Endothelial cell of umbilical vein (primary cell): Measurements from ENCODE around the gene RUBCN. TPM values are rescaled to one million over a fixed set of nuclear protein-coding genes. Genes with fewer than 3 reads are reported as not detected.

Experiments
- BruUV-seq: library from RNA; stranded (reverse); fragments of 400-500 nt; replicated peaks from 2 replicates; lab custom pipeline; 2021; lab: Mats Ljungman, UMichigan
- CTCF ChIA-PET: fragments of 300-600, 350-600 bp; sonication (Branson Sonifier 250); formaldehyde crosslinking; loops from one replicate; lab custom pipeline; 2021; ENCODE audit warnings: antibody characterized with exemption, inconsistent platforms; lab: Charles Lee
- POLR2A ChIA-PET: fragments of 300-600, 350-600 bp; sonication (Branson Sonifier 250); formaldehyde crosslinking; loops from one replicate; lab custom pipeline; 2021; ENCODE audit warnings: antibody characterized with exemption, inconsistent platforms; lab: Charles Lee
- DNase-seq: peaks from one replicate; pipeline ENCODE4 v3.0.0-alpha.2; 2011; ENCODE audit warnings: low read depth, low spot score
- FAIRE-seq: peaks from 2 replicates; lab custom pipeline; 2011; peaks lifted over from hg19 to GRCh38; lab: Jason Lieb, UNC
- H2AFZ ChIP-seq: 2 replicates; pipeline ENCODE4 v1.6.0; 2012; ENCODE audit warnings: low read depth, low read length, control low read depth, inconsistent platforms
- H3K27ac ChIP-seq: 2 replicates; pipeline ENCODE4 v1.5.1; 2011; ENCODE audit warnings: low read depth, mild to moderate bottlenecking, control low read depth, low read length, moderate library complexity; ENCODE audit not compliant: insufficient read depth
- H3K27me3 ChIP-seq, 2 experiments: 2 replicates each; pipeline versions ENCODE4 v1.6.0 to v1.6.1; 2011; ENCODE audit warnings: low read length in 2 of 2, mixed read lengths in 1 of 2; ENCODE audit not compliant: control insufficient read depth in 2 of 2, insufficient read depth in 2 of 2
- H3K36me3 ChIP-seq, 2 experiments: 2 replicates in 1 of 2; 3 replicates in 1 of 2; pipeline ENCODE4 v1.5.1; 2011; ENCODE audit warnings: low read length in 2 of 2, mild to moderate bottlenecking in 1 of 2, moderate library complexity in 1 of 2; ENCODE audit not compliant: control insufficient read depth in 2 of 2, insufficient read depth in 2 of 2; ENCODE audit errors: extremely low read depth in 1 of 2
- H3K4me1 ChIP-seq: 3 replicates; pipeline ENCODE4 v1.5.1; 2011; ENCODE audit warnings: mild to moderate bottlenecking, low read length; ENCODE audit not compliant: control insufficient read depth, insufficient read depth; ENCODE audit errors: extremely low read depth
- H3K4me2 ChIP-seq: 2 replicates; pipeline ENCODE4 v1.6.1; 2011; ENCODE audit warnings: low read length, control low read depth, mixed read lengths; ENCODE audit not compliant: insufficient read depth
- H3K4me3 ChIP-seq, 3 experiments: fragments of 200-600 bp in 1 of 3; sonication (generic), shearing (Covaris generic) in 1 of 3; replicated peaks in 1 of 3; 2 replicates each; pipeline ENCODE4 v1.5.1; 2011 to 2016; ENCODE audit warnings: control low read depth in 3 of 3, low read length in 3 of 3, mild to moderate bottlenecking in 2 of 3, inconsistent platforms in 1 of 3, low read depth in 1 of 3, moderate library complexity in 1 of 3; ENCODE audit not compliant: insufficient read depth in 1 of 3
- H3K79me2 ChIP-seq: 2 replicates; pipeline ENCODE4 v1.6.0; 2012; ENCODE audit warnings: low read length, inconsistent platforms; ENCODE audit not compliant: control insufficient read depth, insufficient read depth
- H3K9ac ChIP-seq: replicated peaks from 2 replicates; pipeline ENCODE3; 2011; ENCODE audit warnings: low read length, control low read depth; ENCODE audit not compliant: insufficient read depth; ENCODE audit errors: extremely low read depth
- H3K9me1 ChIP-seq: replicated peaks from 3 replicates; pipeline ENCODE4 v1.6.0; 2011; ENCODE audit warnings: mild to moderate bottlenecking, low read length; ENCODE audit not compliant: control insufficient read depth, insufficient read depth; ENCODE audit errors: extremely low read depth
- H3K9me3 ChIP-seq: replicated peaks from 2 replicates; pipeline ENCODE4 v1.5.1; 2012; ENCODE audit warnings: low read length, inconsistent platforms; ENCODE audit not compliant: control insufficient read depth, insufficient read depth
- H4K20me1 ChIP-seq: replicated peaks from 2 replicates; pipeline ENCODE3; 2011; ENCODE audit warnings: mild to moderate bottlenecking, low read length; ENCODE audit not compliant: control insufficient read depth, insufficient read depth; ENCODE audit errors: extremely low read depth
- CTCF ChIP-seq, 2 donors: IDR thresholded peaks; 1 replicate in 1 of 2; 2 replicates in 1 of 2; pipeline ENCODE4 v1.5.1; 2011; ENCODE audit warnings: low read length in 2 of 2, mild to moderate bottlenecking in 2 of 2, moderate library complexity in 2 of 2, control low read depth in 1 of 2, inconsistent platforms in 1 of 2, low read depth in 1 of 2; ENCODE audit not compliant: insufficient read depth in 1 of 2; ENCODE audit errors: extremely low read depth in 1 of 2
- EZH2 ChIP-seq: IDR thresholded peaks from 2 replicates; pipeline ENCODE4 v1.6.1; 2012; ENCODE audit warnings: borderline replicate concordance, low read depth, mild to moderate bottlenecking, moderate library complexity, low read length, inconsistent platforms; ENCODE audit not compliant: severe bottlenecking
- FOS ChIP-seq: IDR thresholded peaks from 2 replicates; pipeline ENCODE4 v1.6.1; 2011; ENCODE audit warnings: mild to moderate bottlenecking, low read length, moderate library complexity, borderline replicate concordance; ENCODE audit not compliant: insufficient read depth
- GATA2 ChIP-seq: IDR thresholded peaks from 2 replicates; pipeline ENCODE4 v1.7.0; 2011; ENCODE audit warnings: low read depth, mild to moderate bottlenecking, moderate library complexity, mixed read lengths, low read length; ENCODE audit not compliant: insufficient read length, insufficient read depth
- JUN ChIP-seq: IDR thresholded peaks from 2 replicates; pipeline ENCODE4 v1.6.1; 2011; ENCODE audit warnings: borderline replicate concordance, low read depth; ENCODE audit not compliant: insufficient read length, insufficient read depth
- MYC ChIP-seq: IDR thresholded peaks from one replicate; pipeline ENCODE4 v1.6.1; 2011; ENCODE audit warnings: mild to moderate bottlenecking, low read depth, low read length
- POLR2A ChIP-seq: IDR thresholded peaks from 2 replicates; pipeline ENCODE4 v1.6.1; 2012; ENCODE audit warnings: low read depth, mild to moderate bottlenecking, control low read depth, low read length
- POLR2AphosphoS5 ChIP-seq: IDR thresholded peaks from 2 replicates; pipeline ENCODE4 v1.6.1; 2012; ENCODE audit warnings: low read depth, mild to moderate bottlenecking, control low read depth, low read length, moderate library complexity; ENCODE audit not compliant: insufficient read depth
- dilution Hi-C: fragments of 300-500 bp; cut with MboI; formaldehyde crosslinking; loops from one replicate; pipeline ENCODE4 v1.15.0; 2019; ENCODE audit warnings: low sequenced_read_pairs; ENCODE audit not compliant: extremely low pct_ligation_motif_present
- intact Hi-C: fragments of 100-400 bp; cut with micrococcal nuclease; formaldehyde crosslinking; loops from one replicate; pipeline ENCODE4 v1.10.0; 2022
- polyA plus RNA-seq, 4 experiments: library from polyadenylated mRNA; depleted of rRNA in 3 of 4; stranded (reverse) in 3 of 4; unstranded in 1 of 4; fragments of >200 nt; gene quantifications; 2 replicates each; pipeline versions ENCODE4 v1.2.1 to v1.2.3, GENCODE V29; 2011 to 2012; ENCODE audit warnings: missing spikeins in 1 of 4
- total RNA-seq: library from RNA; stranded (reverse); gene quantifications from 2 replicates; pipeline ENCODE4 v1.2.3, GENCODE V29; 2021
- TF ChIP-seq, protein P1 (sequence below): IDR thresholded peaks from 2 replicates; pipeline ENCODE4 v1.6.1; 2011; ENCODE audit not compliant: insufficient read depth, insufficient read length

RUBCN gene
- total and polyA plus RNA-seq, 2 donors (not counting 3 experiments of a cell fraction or from before 2014, with no cell fraction given): 15.0 to 25.8 TPM

DNA sequence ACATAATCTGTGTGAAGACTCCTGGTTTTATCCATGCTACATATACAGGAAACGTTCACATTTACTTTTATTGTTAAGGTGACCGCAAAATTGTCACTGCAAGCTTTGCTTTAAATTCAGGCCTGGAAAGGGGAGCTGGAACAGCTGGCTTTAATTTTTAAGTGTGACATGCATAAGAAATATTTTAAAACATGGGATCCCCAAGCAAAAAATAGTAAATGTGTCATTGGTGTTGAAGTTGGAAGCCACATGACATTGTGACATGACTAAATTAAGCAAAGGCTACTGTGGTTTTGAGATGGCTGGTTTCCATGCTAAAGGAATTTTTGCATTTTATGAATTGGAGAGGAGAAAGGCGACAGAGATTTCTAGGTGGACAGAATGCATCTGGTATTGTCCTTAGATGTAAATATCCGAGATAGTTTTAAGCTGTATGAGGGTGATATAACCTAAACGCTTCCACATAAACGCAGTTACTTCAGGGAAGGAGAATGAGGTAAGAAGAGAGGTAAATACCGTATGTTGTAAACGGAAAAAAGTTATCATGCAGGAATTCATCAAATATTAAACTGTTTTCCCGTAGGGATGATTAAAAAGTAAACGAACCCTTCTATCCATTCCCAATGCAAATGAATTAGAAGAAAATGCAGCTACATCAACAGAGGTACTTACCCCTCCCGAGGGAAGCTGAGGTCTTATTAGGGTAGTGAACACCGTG lies 12.1 kb upstream of the RUBCN start:
- peaks cover 13% of the 10 kb centered on the region for H3K4me1 ChIP-seq
- BruUV-seq: no TSS peak
- DNase-seq (no peak), FAIRE-seq (no peak)
- peak overlapping the region; percentile 17 for H3K4me2 ChIP-seq
- intact Hi-C loops (loop anchor here (1.0 kb wide), 2 partner anchors 11 to 43 kb away; partner anchors contain the start of gene LRCH3), dilution Hi-C loops (no loop called here)
- H3K4me3 ChIP-seq: peak overlapping the region in 2 of 3 experiments; percentile 39 to 62
- H2AFZ ChIP-seq: peak overlapping the region; percentile 45
- H3K79me2 ChIP-seq: peaks cover 28% of the 10 kb centered on the region
- ChIA-PET CTCF (interaction anchor here (0.9 to 1.6 kb wide), 6 partner anchors 8 to 45 kb away, joined by 3 to 5 read pairs (median 4); partner anchors contain the start of gene RUBCN), POLR2A (interaction anchor here (0.5 kb wide), 1 partner anchor 27 kb away, joined by 4 read pairs; no protein-coding TSS in a partner anchor)
- no peaks in the 10 kb centered on the region for H3K9me3 ChIP-seq
- peaks cover 4% of the 10 kb centered on the region for H4K20me1 ChIP-seq
- no peaks in the 10 kb centered on the region for H3K9me1 ChIP-seq
- H3K36me3 ChIP-seq: no peaks in the 10 kb centered on the region
- no peaks in the 10 kb centered on the region for H3K27me3 ChIP-seq
- no peak overlapping the region for H3K9ac ChIP-seq
- no peak for TF ChIP-seq JUN
- TF ChIP-seq POLR2AphosphoS5: no peak
- H3K27ac ChIP-seq: no peak overlapping the region

GRCh38 chr3:197746801-197747237 lies 10.1 kb upstream of the RUBCN start:
- BruUV-seq: no TSS peak
- peaks cover 11% of the 10 kb centered on the region for H3K79me2 ChIP-seq
- peaks cover 9% of the 10 kb centered on the region for H3K4me1 ChIP-seq
- H2AFZ ChIP-seq: no peak overlapping the region
- H3K9ac ChIP-seq: no peak overlapping the region
- no peaks in the 10 kb centered on the region for H3K9me1 ChIP-seq
- dilution Hi-C loops (no loop called here), intact Hi-C loops (no loop called here)
- CTCF ChIA-PET: interaction anchor here (1.3 to 1.4 kb wide), 2 partner anchors 10 to 32 kb away, joined by 3 read pairs; partner anchors contain the start of gene RUBCN
- H3K9me3 ChIP-seq: no peaks in the 10 kb centered on the region
- POLR2A ChIA-PET: no interaction called here
- no peak overlapping the region for H3K4me2 ChIP-seq
- no peak overlapping the region for H3K4me3 ChIP-seq
- no peaks in the 10 kb centered on the region for H3K27me3 ChIP-seq
- no peaks in the 10 kb centered on the region for H3K36me3 ChIP-seq
- FAIRE-seq: peak; percentile 55
- TF ChIP-seq FOS: no peak
- no peak for TF ChIP-seq JUN
- TF ChIP-seq POLR2AphosphoS5: no peak
- TF ChIP-seq EZH2: no peak
- TF ChIP-seq CTCF (IDR thresholded peaks at IDR 0.05; ENCODE audit: extremely low read depth in 1 of 2, insufficient read depth in 1 of 2, low read depth in 1 of 2, low read length in 2 of 2): no peak
- TF ChIP-seq POLR2A: no peak
- TF ChIP-seq, protein P1, sequence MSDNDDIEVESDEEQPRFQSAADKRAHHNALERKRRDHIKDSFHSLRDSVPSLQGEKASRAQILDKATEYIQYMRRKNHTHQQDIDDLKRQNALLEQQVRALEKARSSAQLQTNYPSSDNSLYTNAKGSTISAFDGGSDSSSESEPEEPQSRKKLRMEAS: no peak
- TF ChIP-seq GATA2: no peak
- no peak for TF ChIP-seq MYC
- no peaks in the 10 kb centered on the region for H4K20me1 ChIP-seq
- H3K27ac ChIP-seq: no peak overlapping the region
- no peak for DNase-seq
